K562 (cell line): ENCODE results near the gene C17orf75. TPM values are rescaled to one million over a fixed set of nuclear protein-coding genes. Genes with fewer than 3 reads are reported as not detected.

Experiments
- ARID1B ChIP-seq: fragments of 450-650 bp; IDR thresholded peaks from 2 replicates; pipeline ENCODE4 v1.6.1; 2016; ENCODE audit warnings: antibody characterized with exemption, mild to moderate bottlenecking, inconsistent platforms
- ARNT ChIP-seq, 2 experiments: fragments of 450-650 bp; IDR thresholded peaks; 2 replicates each; pipeline ENCODE4 v1.6.1; 2016; ENCODE audit warnings: mild to moderate bottlenecking in 1 of 2
- CEBPG ChIP-seq, 3 experiments: fragments of 200-800 bp in 1 of 3; sonication (Bioruptor generic) in 1 of 3; sonication (generic) in 1 of 3; formaldehyde crosslinking in 1 of 3; IDR thresholded peaks in 2 of 3; conservative IDR thresholded peaks in 1 of 3; 2 replicates each; pipeline versions ENCODE4 v1.6.1 to v1.8.0; 2016 to 2022; ENCODE audit warnings: missing compliant biosample characterization in 2 of 3, missing genetic modification characterization in 2 of 3, mild to moderate bottlenecking in 1 of 3, missing genetic modification reagents in 1 of 3
- CXXC5 ChIP-seq: fragments of 250-450 bp; sonication (Bioruptor Pico); IDR thresholded peaks from 2 replicates; pipeline ENCODE4 v1.8.0; 2022; ENCODE audit warnings: inconsistent platforms, mild to moderate bottlenecking, moderate library complexity
- ELF1 ChIP-seq: fragments of 200-800 bp; sonication (Bioruptor generic); IDR thresholded peaks from 2 replicates; pipeline ENCODE4 v1.6.1; 2016; ENCODE audit warnings: missing genetic modification characterization, missing compliant biosample characterization
- KLF10 ChIP-seq: fragments of 250-450 bp; sonication (Bioruptor Pico); IDR thresholded peaks from 2 replicates; pipeline ENCODE4 v1.6.1; 2021; ENCODE audit warnings: matching md5 sums
- NFATC3 ChIP-seq: fragments of 450-650 bp; IDR thresholded peaks from 2 replicates; pipeline ENCODE4 v1.6.1; 2017; ENCODE audit warnings: mild to moderate bottlenecking
- NFIX ChIP-seq: fragments of 250-450 bp; sonication (Bioruptor Pico); IDR thresholded peaks from 2 replicates; pipeline ENCODE4 v1.4.0; 2020; ENCODE audit warnings: low read depth, mild to moderate bottlenecking, moderate library complexity
- NFYB ChIP-seq: IDR thresholded peaks from 2 replicates; pipeline ENCODE4 v1.6.1; 2011; ENCODE audit warnings: mild to moderate bottlenecking, moderate library complexity; ENCODE audit not compliant: insufficient read length; ENCODE audit errors: extremely low read depth
- NR2C2 ChIP-seq, 2 experiments: fragments of 200-800 bp in 1 of 2; sonication (Bioruptor generic) in 1 of 2; sonication (generic) in 1 of 2; formaldehyde crosslinking in 1 of 2; IDR thresholded peaks; 2 replicates each; pipeline versions ENCODE4 v1.6.1 to v1.8.0; 2016 to 2022; ENCODE audit warnings: mild to moderate bottlenecking in 1 of 2, missing compliant biosample characterization in 1 of 2, missing genetic modification characterization in 1 of 2, missing genetic modification reagents in 1 of 2
- PHF21A ChIP-seq: fragments of 450-650 bp; IDR thresholded peaks from 2 replicates; pipeline ENCODE4 v1.6.1; 2017; ENCODE audit warnings: low read depth, borderline replicate concordance
- PRPF4 ChIP-seq: fragments of 200-400 bp; formaldehyde crosslinking; IDR thresholded peaks from one replicate; pipeline ENCODE4 v1.6.1; 2017; ENCODE audit warnings: low read length, low read depth, mild to moderate bottlenecking; ENCODE audit not compliant: insufficient read depth, poor library complexity, severe bottlenecking
- RBFOX2 ChIP-seq: fragments of 200-400 bp; formaldehyde crosslinking; IDR thresholded peaks from 2 replicates; pipeline ENCODE4 v1.6.1; 2017; ENCODE audit warnings: low read depth, mild to moderate bottlenecking, low read length, moderate library complexity
- SP1 ChIP-seq: sonication (generic); formaldehyde crosslinking; IDR thresholded peaks from 2 replicates; pipeline ENCODE4 v1.8.1; 2022; ENCODE audit warnings: mild to moderate bottlenecking, missing genetic modification reagents
- SRF ChIP-seq, 2 experiments: fragments of 250-450, 450-650 bp in 1 of 2; sonication (Bioruptor Pico) in 1 of 2; sonication (generic) in 1 of 2; formaldehyde crosslinking; IDR thresholded peaks; 2 replicates each; pipeline versions ENCODE4 v1.5.0 to v1.5.1; 2020 to 2022; ENCODE audit warnings: mild to moderate bottlenecking in 1 of 2, missing genetic modification reagents in 1 of 2
- TRIM28 ChIP-seq: fragments of 450-650 bp; IDR thresholded peaks from 2 replicates; pipeline ENCODE4 v1.6.1; 2017
- ZFPM2 ChIP-seq: fragments of 250-450 bp; sonication (Bioruptor Pico); IDR thresholded peaks from 2 replicates; pipeline ENCODE4 v1.5.1; 2022; ENCODE audit warnings: mild to moderate bottlenecking
- ZKSCAN1 ChIP-seq: fragments of 150-350 bp; IDR thresholded peaks from 2 replicates; pipeline ENCODE4 v1.6.1; 2016; ENCODE audit warnings: low read depth, low read length
- ZNF280B ChIP-seq: fragments of 250-450 bp; sonication (Bioruptor Pico); IDR thresholded peaks from 2 replicates; pipeline ENCODE4 v1.5.1; 2021; ENCODE audit warnings: mild to moderate bottlenecking
- ZNF584 ChIP-seq: fragments of 200-800 bp; sonication (Bioruptor generic); IDR thresholded peaks from 2 replicates; pipeline ENCODE4 v1.6.1; 2016; ENCODE audit warnings: low read depth, mild to moderate bottlenecking, missing genetic modification characterization, missing compliant biosample characterization
- polyA plus RNA-seq, 8 experiments: library from polyadenylated mRNA; depleted of rRNA in 4 of 8; stranded (reverse) in 5 of 8; unstranded in 3 of 8; fragments of >200 nt; fragmentation: Nextera tagmentation in 2 of 8; fragmentation: Illumina TruSeq in 1 of 8; extraction: Ambion mirVana in 2 of 8; extraction: Trizol in 1 of 8; gene quantifications; 2 replicates each; pipeline versions ENCODE4 v1.2.1 to v1.2.3, GENCODE V29; 2011 to 2014; ENCODE audit warnings: inconsistent platforms in 1 of 8, missing spikeins in 1 of 8
- total RNA-seq, 7 experiments: library from RNA; depleted of rRNA in 6 of 7; stranded (reverse); fragments of >200 nt in 6 of 7; fragmentation: Illumina TruSeq in 2 of 7; extraction: Trizol in 2 of 7; gene quantifications; 2 replicates each; pipeline versions ENCODE4 v1.2.1 to v1.2.3, GENCODE V29; 2011 to 2021; ENCODE audit warnings: low replicate concordance in 1 of 7
- TF ChIP-seq, protein P1 (sequence below): sonication (generic); formaldehyde crosslinking; IDR thresholded peaks from 2 replicates; pipeline ENCODE4 v1.8.0; 2022; ENCODE audit warnings: mild to moderate bottlenecking, missing genetic modification reagents, borderline replicate concordance
- TF ChIP-seq, protein P2 (sequence below): fragments of 200-800 bp; sonication (Bioruptor generic); IDR thresholded peaks from 2 replicates; pipeline ENCODE4 v1.6.1; 2017; ENCODE audit warnings: missing genetic modification characterization, missing compliant biosample characterization
- TF ChIP-seq, protein P3 (sequence below): fragments of 250-450 bp; sonication (Bioruptor Pico); IDR thresholded peaks from 2 replicates; pipeline ENCODE4 v1.8.0; 2022; ENCODE audit warnings: moderate library complexity, mild to moderate bottlenecking, inconsistent platforms

C17orf75 gene
- total and polyA plus RNA-seq, 9 of the 15 experiments (the other 6 are each of a cell fraction or from before 2014, with no cell fraction given), result 15.5 to 55.7 (median 18.5) TPM

DNA sequence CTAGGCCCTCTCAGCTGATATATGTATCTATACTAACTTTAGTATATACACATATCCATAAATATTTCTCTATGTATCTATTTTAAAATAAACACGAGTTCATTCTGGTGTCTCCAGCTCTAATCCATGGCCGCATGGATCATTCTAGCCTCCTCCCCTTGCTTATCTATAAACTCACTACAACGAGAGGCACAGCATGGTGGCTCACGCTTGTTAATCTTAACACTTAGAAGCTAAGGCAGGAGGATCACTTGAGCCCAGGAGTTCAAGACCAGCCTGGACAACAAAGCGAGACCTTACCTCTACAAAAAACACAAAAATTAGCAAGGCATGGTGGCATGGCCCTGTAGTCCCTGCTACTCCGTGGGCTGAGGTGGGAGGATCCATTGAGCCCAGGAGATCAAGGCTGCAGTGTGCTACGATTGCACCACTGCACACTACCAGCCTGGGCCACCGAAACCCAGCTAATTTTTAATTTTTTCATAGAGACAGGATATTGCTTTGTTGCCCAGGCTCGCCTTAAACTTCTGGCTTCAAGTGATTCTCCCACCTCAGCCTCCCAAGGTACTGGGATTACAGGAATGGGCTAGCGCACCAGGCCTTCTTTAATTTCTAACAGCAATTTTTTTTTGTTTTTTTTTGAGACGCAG is 4.1 kb upstream of the C17orf75 start (continued):
- no peak for TF ChIP-seq RBFOX2
- TF ChIP-seq CXXC5 (CRISPR knock-in tag), result peak; percentile 31; the same call in 1 of the 2 replicates
- TF ChIP-seq CEBPG (CRISPR knock-in tag; IDR thresholded peaks at IDR 0.05), result no peak
- no peak for TF ChIP-seq CEBPG (tag; conservative IDR thresholded peaks at IDR 0.05 in 1 of 2, IDR thresholded peaks at IDR 0.05 in 1 of 2)
- no peak for TF ChIP-seq NFATC3
- TF ChIP-seq, protein P1, sequence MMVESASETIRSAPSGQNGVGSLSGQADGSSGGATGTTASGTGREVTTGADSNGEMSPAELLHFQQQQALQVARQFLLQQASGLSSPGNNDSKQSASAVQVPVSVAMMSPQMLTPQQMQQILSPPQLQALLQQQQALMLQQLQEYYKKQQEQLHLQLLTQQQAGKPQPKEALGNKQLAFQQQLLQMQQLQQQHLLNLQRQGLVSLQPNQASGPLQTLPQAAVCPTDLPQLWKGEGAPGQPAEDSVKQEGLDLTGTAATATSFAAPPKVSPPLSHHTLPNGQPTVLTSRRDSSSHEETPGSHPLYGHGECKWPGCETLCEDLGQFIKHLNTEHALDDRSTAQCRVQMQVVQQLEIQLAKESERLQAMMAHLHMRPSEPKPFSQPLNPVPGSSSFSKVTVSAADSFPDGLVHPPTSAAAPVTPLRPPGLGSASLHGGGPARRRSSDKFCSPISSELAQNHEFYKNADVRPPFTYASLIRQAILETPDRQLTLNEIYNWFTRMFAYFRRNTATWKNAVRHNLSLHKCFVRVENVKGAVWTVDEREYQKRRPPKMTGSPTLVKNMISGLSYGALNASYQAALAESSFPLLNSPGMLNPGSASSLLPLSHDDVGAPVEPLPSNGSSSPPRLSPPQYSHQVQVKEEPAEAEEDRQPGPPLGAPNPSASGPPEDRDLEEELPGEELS (CRISPR knock-in tag), result no peak
- no peak for TF ChIP-seq ELF1 (tag)
- TF ChIP-seq PHF21A, result no peak
- TF ChIP-seq NR2C2 (CRISPR knock-in tag; IDR thresholded peaks at IDR 0.05), result no peak
- TF ChIP-seq NR2C2 (tag; IDR thresholded peaks at IDR 0.05), result no peak
- TF ChIP-seq PRPF4, result no peak
- TF ChIP-seq SP1, result no peak
- TF ChIP-seq SRF (CRISPR knock-in tag; IDR thresholded peaks at IDR 0.05), result no peak
- no peak for TF ChIP-seq ARNT (IDR thresholded peaks at IDR 0.05)
- TF ChIP-seq, protein P2, sequence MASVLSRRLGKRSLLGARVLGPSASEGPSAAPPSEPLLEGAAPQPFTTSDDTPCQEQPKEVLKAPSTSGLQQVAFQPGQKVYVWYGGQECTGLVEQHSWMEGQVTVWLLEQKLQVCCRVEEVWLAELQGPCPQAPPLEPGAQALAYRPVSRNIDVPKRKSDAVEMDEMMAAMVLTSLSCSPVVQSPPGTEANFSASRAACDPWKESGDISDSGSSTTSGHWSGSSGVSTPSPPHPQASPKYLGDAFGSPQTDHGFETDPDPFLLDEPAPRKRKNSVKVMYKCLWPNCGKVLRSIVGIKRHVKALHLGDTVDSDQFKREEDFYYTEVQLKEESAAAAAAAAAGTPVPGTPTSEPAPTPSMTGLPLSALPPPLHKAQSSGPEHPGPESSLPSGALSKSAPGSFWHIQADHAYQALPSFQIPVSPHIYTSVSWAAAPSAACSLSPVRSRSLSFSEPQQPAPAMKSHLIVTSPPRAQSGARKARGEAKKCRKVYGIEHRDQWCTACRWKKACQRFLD (CRISPR knock-in tag), result peak; percentile 76; the same call in 1 of the 2 replicates
- no peak for TF ChIP-seq ZNF280B (CRISPR knock-in tag)
- no peak for TF ChIP-seq ZKSCAN1
- no peak for TF ChIP-seq ZNF584
- TF ChIP-seq ARID1B, result peak; percentile 55
- TF ChIP-seq, protein P3, sequence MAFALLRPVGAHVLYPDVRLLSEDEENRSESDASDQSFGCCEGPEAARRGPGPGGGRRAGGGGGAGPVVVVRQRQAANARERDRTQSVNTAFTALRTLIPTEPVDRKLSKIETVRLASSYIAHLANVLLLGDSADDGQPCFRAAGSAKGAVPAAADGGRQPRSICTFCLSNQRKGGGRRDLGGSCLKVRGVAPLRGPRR (CRISPR knock-in tag), result no peak
- TF ChIP-seq ZFPM2 (CRISPR knock-in tag), result no peak
- TF ChIP-seq TRIM28, result no peak
- TF ChIP-seq NFYB, result no peak
- TF ChIP-seq KLF10 (CRISPR knock-in tag), result no peak
- no peak for TF ChIP-seq NFIX (CRISPR knock-in tag)
